ENCODE results near the gene BDKRB2.
"Not testable (repeated sequence)": the region's sequence is repeated elsewhere in the genome, so short reads cannot be mapped to it uniquely, and the experiment has no call there.

BDKRB2 gene

DNA sequence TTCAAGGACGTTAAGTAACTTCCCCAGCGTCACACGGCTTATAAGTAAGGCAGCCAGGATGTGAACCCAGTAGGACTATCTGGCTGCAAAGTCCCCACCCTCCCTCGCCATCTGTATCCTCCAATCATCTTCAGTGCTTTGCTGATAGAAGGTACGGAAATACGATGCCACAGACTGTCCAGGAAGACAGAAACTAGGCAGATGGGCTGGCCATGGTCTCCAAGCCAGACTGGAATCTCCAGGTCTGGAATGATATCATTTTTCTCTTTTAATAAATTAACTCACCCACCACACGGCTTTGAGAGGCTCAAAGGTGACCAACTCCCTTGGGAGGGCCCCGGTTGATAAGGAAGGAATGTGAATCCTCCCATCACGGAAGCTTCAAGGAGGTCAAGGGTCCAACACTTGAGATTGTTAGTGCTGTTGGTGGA lies 35.1 kb downstream of the BDKRB2 start:
- Mint-ChIP-seq H3K9me3 (no peaks in the 10 kb centered on the region), H3K27me3 (peaks cover 5% of the 10 kb centered on the region), H3K27ac (no peak overlapping the region), H3K4me3 (no peak overlapping the region), H3K4me1 (ENCODE audit: low read depth) (no peaks in the 10 kb centered on the region), H3K36me3 (ENCODE audit: low read depth) (no peaks in the 10 kb centered on the region)
- DNase-seq = no peak

DNA sequence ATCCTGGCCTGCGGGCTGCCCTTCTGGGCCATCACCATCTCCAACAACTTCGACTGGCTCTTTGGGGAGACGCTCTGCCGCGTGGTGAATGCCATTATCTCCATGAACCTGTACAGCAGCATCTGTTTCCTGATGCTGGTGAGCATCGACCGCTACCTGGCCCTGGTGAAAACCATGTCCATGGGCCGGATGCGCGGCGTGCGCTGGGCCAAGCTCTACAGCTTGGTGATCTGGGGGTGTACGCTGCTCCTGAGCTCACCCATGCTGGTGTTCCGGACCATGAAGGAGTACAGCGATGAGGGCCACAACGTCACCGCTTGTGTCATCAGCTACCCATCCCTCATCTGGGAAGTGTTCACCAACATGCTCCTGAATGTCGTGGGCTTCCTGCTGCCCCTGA lies 36.0 kb downstream of the BDKRB2 start:
- H3K9me3 Mint-ChIP-seq = no peaks in the 10 kb centered on the region
- no peak overlapping the region for H3K27ac Mint-ChIP-seq
- peaks cover 5% of the 10 kb centered on the region for H3K27me3 Mint-ChIP-seq
- no peaks in the 10 kb centered on the region for H3K36me3 Mint-ChIP-seq (ENCODE audit: low read depth)
- no peaks in the 10 kb centered on the region for H3K4me1 Mint-ChIP-seq (ENCODE audit: low read depth)
- no peak for DNase-seq
- no peak overlapping the region for H3K4me3 Mint-ChIP-seq

DNA sequence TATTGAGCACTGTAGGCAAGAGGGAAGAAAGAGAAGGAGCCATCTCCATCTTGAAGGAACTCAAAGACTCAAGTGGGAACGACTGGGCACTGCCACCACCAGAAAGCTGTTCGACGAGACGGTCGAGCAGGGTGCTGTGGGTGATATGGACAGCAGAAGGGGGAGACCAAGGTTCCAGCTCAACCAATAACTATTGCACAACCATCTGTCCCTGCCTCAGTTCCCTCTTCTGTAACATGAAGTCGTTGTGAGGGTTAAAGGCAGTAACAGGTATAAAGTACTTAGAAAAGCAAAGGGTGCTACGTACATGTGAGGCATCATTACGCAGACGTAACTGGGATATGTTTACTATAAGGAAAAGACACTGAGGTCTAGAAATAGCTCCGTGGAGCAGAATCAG lies 37.5 kb downstream of the BDKRB2 start:
- DNase-seq = no peak
- Mint-ChIP-seq H3K27me3 (peaks cover 5% of the 10 kb centered on the region), H3K36me3 (ENCODE audit: low read depth) (no peaks in the 10 kb centered on the region), H3K9me3 (no peaks in the 10 kb centered on the region), H3K4me1 (ENCODE audit: low read depth) (no peaks in the 10 kb centered on the region), H3K27ac (no peak overlapping the region), H3K4me3 (no peak overlapping the region)

GRCh38 chr14:96243785-96244184 lies 39.1 kb downstream of the BDKRB2 start:
- Mint-ChIP-seq H3K27ac (no peak overlapping the region), H3K36me3 (ENCODE audit: low read depth) (no peaks in the 10 kb centered on the region), H3K4me3 (no peak overlapping the region), H3K27me3 (peaks cover 5% of the 10 kb centered on the region), H3K4me1 (ENCODE audit: low read depth) (no peaks in the 10 kb centered on the region), H3K9me3 (no peaks in the 10 kb centered on the region)
- no peak for DNase-seq

DNA sequence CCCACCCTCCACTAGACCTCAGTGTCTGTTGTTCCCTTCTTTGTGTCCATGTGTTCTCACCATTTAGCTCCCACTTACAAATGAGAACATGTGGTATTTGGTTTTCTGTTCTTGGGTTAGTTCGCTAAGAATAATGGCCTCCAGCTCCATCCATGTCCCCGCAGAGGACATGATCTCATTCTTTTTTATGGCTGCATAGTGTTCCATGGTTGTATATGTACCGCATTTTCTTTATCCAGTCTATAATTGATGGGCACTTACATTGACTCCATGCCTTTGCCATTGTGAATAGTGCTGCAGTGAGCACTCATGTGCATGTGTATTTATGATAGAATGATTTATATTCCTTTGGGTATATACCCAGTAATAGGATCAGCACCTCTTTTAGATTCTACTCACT lies 40.4 kb downstream of the BDKRB2 start:
- H3K4me3 Mint-ChIP-seq; H3K36me3 Mint-ChIP-seq (ENCODE audit: low read depth); DNase-seq; H3K27ac Mint-ChIP-seq; H3K4me1 Mint-ChIP-seq (ENCODE audit: low read depth); H3K9me3 Mint-ChIP-seq; H3K27me3 Mint-ChIP-seq: not testable (repeated sequence)

DNA sequence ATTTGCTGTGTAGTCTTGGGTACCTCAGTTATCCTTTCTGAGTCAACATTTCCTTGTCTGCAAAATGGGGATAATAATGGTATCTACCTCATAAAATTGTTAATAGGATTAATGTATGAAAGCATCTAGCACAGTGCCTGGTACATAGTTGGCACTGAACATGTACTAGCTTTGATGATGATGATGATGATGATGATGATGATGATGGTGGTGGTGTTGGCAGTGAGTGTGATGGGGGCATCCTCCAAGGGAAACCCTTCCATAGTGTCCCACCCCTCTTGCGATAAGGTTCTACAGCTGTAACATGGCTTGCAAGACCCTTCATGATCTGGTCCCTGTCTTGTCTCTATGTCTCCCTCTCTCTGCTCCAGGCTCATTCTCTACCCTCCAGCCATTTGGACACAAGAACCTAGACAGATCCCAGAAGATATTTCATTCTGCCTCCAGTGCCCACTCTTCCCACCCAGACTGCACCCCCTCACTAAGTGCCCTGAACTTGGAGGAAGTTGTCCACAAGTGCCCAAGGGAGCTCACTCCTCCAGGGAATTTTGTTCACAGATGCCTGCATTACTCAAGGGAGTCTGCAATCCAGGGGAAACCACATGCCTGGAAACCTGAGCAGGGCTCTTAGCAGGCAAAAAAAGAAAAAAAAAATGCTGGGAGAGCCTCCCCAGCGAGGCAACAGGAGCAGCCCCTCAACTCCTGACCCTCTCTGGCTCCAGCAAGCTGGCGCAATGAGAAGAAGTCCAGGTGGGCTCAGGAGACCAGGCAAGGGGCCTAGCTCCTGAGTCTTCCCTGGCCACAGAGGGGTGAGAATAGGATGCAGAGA lies 41.3 kb downstream of the BDKRB2 start:
- H3K4me1 Mint-ChIP-seq (ENCODE audit: low read depth) = no peaks in the 10 kb centered on the region
- no peak for DNase-seq
- H3K9me3 Mint-ChIP-seq = no peaks in the 10 kb centered on the region
- H3K27ac Mint-ChIP-seq = no peak overlapping the region
- no peaks in the 10 kb centered on the region for H3K36me3 Mint-ChIP-seq (ENCODE audit: low read depth)
- H3K27me3 Mint-ChIP-seq = peaks cover 7% of the 10 kb centered on the region
- no peak overlapping the region for H3K4me3 Mint-ChIP-seq

- peaks cover 7% of the 10 kb centered on the region for H3K27me3 Mint-ChIP-seq
- no peaks in the 10 kb centered on the region for H3K36me3 Mint-ChIP-seq (ENCODE audit: low read depth)
- no peak overlapping the region for H3K4me3 Mint-ChIP-seq
- no peaks in the 10 kb centered on the region for H3K4me1 Mint-ChIP-seq (ENCODE audit: low read depth)
- no peaks in the 10 kb centered on the region for H3K9me3 Mint-ChIP-seq
- no peak overlapping the region for H3K27ac Mint-ChIP-seq
- DNase-seq = no peak
Observed at GRCh38 chr14:96246539-96246847, 41.9 kb downstream of the BDKRB2 start.

DNA sequence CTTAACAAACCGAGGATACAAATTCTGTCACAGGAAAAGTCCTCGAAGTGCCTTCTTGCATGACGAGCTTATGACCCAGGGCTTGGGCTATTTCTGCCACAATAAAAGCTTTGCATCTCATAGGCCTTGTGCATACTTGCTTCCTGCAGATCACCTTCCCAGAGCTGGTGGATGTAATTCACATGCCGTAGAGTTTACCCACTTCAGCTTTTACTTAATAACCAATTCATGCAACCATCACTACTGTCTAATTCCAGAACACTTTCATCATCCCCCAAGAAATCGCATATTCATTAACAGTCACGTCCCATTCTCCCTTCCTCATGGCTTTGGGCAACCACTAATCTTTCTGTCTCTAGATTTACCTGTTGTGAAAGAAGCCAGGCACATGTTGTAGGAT lies 42.4 kb downstream of the BDKRB2 start:
- H3K27me3 Mint-ChIP-seq = peaks cover 10% of the 10 kb centered on the region
- H3K36me3 Mint-ChIP-seq (ENCODE audit: low read depth) = no peaks in the 10 kb centered on the region
- no peak for DNase-seq
- H3K4me3 Mint-ChIP-seq = no peak overlapping the region
- H3K27ac Mint-ChIP-seq = no peak overlapping the region
- no peaks in the 10 kb centered on the region for H3K4me1 Mint-ChIP-seq (ENCODE audit: low read depth)
- no peaks in the 10 kb centered on the region for H3K9me3 Mint-ChIP-seq

DNA sequence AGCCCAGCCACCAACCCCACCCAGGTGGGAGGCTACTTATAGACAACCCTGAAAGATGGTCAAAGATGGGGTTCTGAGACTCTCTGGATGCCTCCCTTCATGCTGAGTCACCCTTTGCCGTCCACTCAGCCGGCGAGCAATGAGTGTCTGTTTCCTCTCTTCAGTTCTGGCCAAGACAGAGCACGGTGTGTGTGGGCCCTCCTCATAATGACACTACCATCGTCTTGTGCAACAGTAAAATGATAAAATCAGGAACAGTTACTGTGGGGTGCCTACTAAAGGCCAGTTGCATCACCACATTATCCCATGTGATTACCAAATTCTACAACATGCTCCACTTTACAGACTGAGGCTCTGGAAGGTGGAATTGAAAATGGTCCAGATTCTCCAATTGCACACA lies 44.4 kb downstream of the BDKRB2 start:
- Mint-ChIP-seq H3K27ac (no peak overlapping the region), H3K36me3 (ENCODE audit: low read depth) (no peaks in the 10 kb centered on the region), H3K27me3 (peaks cover 27% of the 10 kb centered on the region), H3K9me3 (no peaks in the 10 kb centered on the region), H3K4me1 (ENCODE audit: low read depth) (no peaks in the 10 kb centered on the region), H3K4me3 (no peak overlapping the region)
- no peak for DNase-seq

DNA sequence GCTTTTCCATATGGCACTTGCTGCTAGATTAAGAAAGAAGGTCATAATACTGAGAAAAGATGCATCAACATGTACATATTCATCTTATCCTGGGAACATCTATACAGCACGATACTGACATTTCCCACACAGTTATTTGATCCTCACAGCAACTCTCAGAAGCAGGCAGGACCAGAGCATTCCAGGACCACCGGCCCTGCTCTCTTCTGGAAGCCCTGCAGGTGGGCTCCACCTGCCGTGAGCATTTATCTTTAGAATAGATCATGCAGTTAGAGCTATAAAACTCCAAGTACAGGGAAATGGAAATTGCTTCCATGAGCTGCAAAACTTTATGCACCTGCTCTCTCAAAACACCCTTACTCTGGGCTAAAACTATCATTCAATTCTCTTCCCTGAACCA lies 45.8 kb downstream of the BDKRB2 start:
- Mint-ChIP-seq H3K9me3 (no peaks in the 10 kb centered on the region), H3K27me3 (peaks cover 38% of the 10 kb centered on the region)

GRCh38 chr14:96251656-96252155 lies 47.1 kb downstream of the BDKRB2 start:
- H3K36me3 Mint-ChIP-seq (ENCODE audit: low read depth) = no peaks in the 10 kb centered on the region
- H3K4me1 Mint-ChIP-seq (ENCODE audit: low read depth) = no peaks in the 10 kb centered on the region
- no peak for DNase-seq
- no peak overlapping the region for H3K27ac Mint-ChIP-seq
- peaks cover 42% of the 10 kb centered on the region for H3K27me3 Mint-ChIP-seq
- H3K9me3 Mint-ChIP-seq = no peaks in the 10 kb centered on the region
- H3K4me3 Mint-ChIP-seq = no peak overlapping the region

More for the DNA sequence above, 45.8 kb downstream of the BDKRB2 start:
- DNase-seq = no peak
- Mint-ChIP-seq H3K27ac (no peak overlapping the region), H3K4me1 (ENCODE audit: low read depth) (no peaks in the 10 kb centered on the region), H3K4me3 (no peak overlapping the region), H3K36me3 (ENCODE audit: low read depth) (no peaks in the 10 kb centered on the region)

- Mint-ChIP-seq H3K27me3 (peaks cover 47% of the 10 kb centered on the region), H3K9me3 (no peaks in the 10 kb centered on the region), H3K36me3 (ENCODE audit: low read depth) (no peaks in the 10 kb centered on the region)
Observed at GRCh38 chr14:96252323-96252998, 47.8 kb downstream of the BDKRB2 start.

GRCh38 chr14:96252999-96253539 lies 48.4 kb downstream of the BDKRB2 start:
- no peaks in the 10 kb centered on the region for H3K36me3 Mint-ChIP-seq (ENCODE audit: low read depth)
- H3K9me3 Mint-ChIP-seq = no peaks in the 10 kb centered on the region
- H3K4me3 Mint-ChIP-seq = no peak overlapping the region
- no peak for DNase-seq
- peaks cover 48% of the 10 kb centered on the region for H3K27me3 Mint-ChIP-seq
- no peak overlapping the region for H3K27ac Mint-ChIP-seq
- no peaks in the 10 kb centered on the region for H3K4me1 Mint-ChIP-seq (ENCODE audit: low read depth)

More at GRCh38 chr14:96252323-96252998, 47.8 kb downstream of the BDKRB2 start:
- H3K27ac Mint-ChIP-seq = no peak overlapping the region
- DNase-seq = no peak
- H3K4me1 Mint-ChIP-seq (ENCODE audit: low read depth) = no peaks in the 10 kb centered on the region
- no peak overlapping the region for H3K4me3 Mint-ChIP-seq

GRCh38 chr14:96254687-96255086 lies 50.0 kb downstream of the BDKRB2 start:
- Mint-ChIP-seq H3K4me1 (ENCODE audit: low read depth) (no peaks in the 10 kb centered on the region), H3K36me3 (ENCODE audit: low read depth) (no peaks in the 10 kb centered on the region), H3K9me3 (no peaks in the 10 kb centered on the region), H3K27ac (no peak overlapping the region), H3K27me3 (peaks cover 53% of the 10 kb centered on the region), H3K4me3 (no peak overlapping the region)
- DNase-seq = no peak
